Activated T-helper 1 cell treated with Interleukin-2 at 50 U/mL for 16 hours (primary cell): ENCODE measurements around the gene MKKS.
"Not testable (repeated sequence)": the region's sequence is repeated elsewhere in the genome, so short reads cannot be mapped to it uniquely, and the experiment has no call there.

Source experiments
- DNase-seq: peaks from one replicate; pipeline ENCODE4 v3.0.0-alpha.2; 2020; ENCODE audit warnings: low read depth

MKKS gene

DNA sequence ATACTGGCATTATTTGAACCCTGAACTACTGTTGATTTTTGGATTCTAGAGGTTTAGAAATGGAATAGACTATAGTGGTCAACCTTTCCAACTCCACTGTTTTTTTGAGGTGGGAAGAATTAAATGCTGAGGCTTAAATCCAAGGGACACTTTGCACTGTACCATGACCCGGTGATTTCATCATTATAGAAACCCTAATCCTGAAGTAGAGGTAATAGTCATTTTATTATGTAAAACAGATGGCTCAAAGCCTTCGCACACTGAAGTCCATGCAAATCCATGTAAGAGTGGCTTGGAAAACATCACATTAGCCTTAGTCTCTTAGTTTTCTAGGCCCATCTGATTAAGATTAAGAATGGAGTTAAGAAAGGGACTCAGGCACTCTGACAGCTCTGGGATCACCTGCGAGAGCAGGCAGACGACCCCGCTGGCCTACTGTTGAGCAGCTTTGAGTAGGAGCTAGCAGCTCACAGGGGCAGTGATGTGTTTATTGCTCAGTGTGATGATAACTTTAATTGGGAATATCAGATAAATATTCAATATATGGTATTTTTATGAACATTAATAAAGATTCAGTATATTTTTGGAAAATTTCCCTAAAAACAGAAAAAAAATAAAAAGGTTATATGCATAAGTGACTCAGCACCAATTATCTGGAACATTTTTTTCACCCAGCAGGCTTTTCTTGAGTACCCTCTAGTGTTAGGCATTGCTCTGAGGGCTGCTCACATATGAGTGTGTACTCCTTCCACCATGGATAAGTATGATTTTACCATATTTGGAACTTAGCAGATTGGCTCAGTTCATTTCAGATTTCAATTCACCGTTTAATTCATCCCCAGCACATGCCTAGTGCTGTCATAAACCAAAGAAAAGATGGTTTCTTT lies 14.5 kb upstream of the MKKS start:
- no peak for DNase-seq

DNA sequence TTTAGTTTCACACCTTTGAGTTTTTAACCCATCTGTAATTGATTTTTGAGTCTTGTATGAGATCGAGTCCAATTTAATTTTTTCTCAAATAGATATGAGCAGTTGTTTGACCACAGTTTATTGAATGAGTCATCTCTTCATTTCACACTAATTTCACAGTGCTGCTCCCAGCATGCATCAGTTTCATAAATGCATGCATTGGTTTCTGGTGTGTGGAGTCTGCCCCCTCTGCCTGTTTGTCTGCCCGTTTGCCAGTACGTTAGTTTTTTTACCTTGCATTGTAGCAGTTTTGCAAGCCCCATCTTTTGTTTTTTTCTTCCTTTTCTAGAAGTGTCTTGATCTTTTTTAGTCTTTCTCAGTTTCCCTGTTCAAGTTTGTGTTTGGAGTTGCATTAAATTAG lies 13.0 kb upstream of the MKKS start:
- peak; percentile 11 for DNase-seq

- DNase-seq, result no peak
Measured at GRCh38 chr20:10445758-10446157, 11.7 kb upstream of the MKKS start.

DNA sequence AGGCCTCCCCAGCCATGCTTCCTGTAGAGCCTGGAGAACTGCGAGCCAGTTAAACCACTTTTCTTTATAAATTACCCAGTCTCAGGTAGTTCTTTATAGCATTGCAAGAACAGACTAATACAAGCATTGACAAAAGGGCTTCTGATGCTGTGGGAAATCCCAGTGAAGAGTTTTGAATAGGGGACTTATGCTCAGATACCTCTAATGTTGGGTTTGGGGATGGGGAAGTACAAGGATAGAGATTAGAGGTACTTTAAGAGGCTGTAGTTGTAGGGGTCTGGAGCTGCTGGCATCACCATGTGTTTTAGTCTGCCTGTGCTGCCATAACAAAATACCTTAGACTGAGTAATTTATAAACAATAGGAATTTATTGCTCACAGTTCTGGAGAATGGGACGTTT lies 9.9 kb upstream of the MKKS start:
- no peak for DNase-seq

DNA sequence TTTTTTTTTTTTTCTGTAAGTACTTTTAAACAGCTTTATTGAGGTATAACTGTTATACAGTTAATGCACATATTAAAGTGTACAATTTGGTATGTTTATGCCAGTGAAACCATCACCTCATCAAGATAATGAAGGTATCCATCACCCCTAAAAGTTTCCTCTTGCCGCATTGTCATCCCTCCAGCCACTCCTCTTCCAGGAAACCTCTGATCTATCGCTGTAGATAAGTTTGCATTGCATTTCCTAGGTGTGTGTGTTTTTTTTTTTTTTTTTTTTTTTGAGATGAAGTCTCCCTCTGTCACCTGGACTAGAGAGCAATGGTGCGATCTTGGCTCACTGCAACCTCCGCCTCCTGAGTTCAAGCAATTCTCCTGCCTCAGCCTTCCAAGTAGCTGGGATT lies 4.2 kb upstream of the MKKS start:
- no peak for DNase-seq

DNA sequence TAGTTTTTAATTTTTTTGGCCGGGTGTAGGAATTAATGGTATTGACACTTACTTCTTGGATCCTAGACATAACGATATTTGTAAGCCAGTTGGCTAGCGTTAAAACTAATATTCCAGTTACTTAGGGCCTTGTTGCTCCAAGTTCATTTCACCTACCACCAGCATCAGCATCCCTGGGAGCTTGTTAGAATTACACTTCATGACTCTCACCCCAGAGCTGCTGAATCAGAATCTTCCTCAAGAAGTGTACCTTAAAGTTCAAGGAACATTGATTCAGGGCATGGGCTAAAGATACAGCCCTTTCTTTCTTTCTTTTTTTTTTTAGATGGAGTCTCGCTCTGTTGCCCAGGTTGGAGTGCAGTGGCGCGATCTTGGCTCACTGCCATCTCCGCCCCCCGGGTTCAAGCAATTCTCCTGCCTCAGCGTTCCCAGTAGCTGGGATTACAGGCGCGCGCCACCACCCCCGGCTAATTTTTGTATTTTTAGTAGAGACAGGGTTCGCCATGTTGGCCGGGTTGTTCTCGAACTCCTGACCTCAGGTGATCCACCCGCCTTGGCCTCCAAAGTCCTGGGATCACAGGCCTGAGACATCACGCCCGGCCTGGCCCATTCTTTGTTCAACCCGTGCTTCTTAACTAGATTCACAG lies 2.2 kb upstream of the MKKS start:
- no peak for DNase-seq

DNA sequence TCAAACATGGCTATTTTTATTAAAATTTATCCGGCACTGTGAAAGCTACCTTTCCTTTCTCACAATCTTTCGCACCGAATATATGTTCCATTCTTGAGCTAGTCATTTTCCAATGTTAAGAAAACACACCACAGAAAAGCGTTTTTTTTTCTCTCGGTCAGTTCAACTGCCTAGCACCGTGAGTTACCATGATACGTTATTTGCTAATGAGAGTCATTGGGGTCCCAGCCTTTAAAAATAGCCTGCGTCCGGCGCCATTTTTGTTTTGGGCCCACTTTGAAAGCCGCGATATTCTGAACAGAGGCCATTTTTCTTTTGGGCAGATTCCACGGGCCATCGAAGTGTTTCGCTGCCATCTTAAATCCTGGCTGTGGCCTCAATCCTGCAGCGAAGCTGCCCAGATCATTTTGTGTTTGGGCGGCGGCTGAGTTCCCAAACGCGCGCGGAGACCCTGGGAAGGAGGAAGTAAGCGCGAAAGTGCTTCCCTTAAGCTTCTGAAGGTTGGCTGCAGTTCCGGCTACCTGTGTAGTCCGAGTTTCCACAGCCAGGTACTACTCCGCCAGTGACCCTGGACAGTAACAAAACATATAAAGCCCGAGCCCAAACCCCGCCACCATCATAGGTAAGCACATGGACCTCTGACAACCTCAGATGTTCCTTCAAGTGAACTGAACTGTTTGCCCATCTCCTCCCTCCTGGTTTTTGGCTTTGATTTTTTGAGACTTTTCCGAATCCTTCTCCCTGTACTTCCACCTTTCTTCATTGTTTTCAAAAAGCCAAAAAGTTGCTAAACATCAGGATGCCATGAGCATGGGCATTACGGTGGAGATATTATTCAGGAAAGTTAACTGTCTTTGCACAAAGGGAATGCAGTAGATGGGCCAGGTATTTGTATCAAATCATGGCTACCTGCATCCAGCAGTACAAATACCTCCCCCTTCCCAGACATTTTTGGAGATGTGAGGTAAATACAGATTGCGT lies 1.1 kb upstream of the MKKS start, which contains the start of gene SLX4IP:
SLX4IP (plus strand) TSS at position 474 of the 981 bp plus-strand sequence. CDS start 22,900 bp downstream, outside the sequence.
- DNase-seq, result peak; percentile 63

DNA sequence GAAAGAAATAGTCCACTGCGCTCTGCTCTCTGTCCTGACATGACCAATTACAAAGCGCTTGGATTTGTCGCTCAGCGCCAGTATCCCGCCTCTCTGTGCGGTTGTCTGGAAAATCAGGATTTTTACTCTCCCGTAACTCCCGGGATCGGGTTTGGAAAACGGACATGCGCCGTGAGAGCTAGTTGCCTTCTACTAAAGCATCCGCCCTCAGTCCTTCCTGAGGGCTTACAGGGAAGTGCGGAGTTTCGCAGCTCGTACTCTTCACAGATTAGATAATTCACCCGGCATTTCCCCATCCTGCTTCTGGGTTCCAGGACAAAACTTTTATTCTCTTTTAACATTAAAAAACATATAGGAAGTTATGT lies 427 bp upstream of the MKKS start:
- peak; percentile 55 for DNase-seq

GRCh38 chr20:10433014-10433622 lies 904 bp downstream of the MKKS start:
- DNase-seq, result no peak

DNA sequence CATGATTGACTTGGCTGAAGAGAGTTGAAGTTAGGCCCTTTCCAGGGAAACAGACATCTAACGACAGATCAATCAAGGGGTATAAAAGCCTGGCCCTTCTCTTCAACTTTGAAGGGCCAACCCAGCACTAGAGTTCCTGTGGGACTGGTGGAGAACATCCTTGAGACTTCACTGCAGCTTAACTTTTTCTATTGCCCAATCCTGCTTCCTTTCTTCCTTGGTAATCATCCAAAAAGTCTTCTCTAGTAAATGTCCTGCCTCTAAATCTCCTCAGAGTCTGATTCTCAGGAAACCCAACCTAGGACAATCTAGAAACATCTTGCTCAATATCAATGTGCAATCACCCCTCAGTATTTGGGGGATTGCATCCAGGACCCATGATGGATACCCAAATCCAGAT lies 1.9 kb downstream of the MKKS start:
- no peak for DNase-seq

DNA sequence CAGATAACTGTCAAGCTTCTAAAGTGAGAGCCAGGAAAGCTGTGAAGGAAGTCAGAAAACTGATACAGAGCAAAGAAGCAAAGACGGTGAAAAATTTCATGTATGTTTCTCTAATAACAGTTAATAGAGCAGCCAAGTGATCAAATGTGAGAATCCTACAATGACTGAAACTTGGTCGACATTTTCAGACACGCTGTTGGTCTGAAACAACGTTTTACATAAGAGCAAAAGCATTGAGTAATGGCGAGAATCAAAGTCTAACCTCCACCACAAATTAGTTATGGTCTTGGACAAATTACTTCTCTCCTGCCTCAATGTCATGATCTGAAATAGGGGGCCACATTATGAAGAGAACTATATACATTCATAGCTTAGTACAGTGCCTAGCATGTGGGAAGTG lies 3.3 kb downstream of the MKKS start:
- DNase-seq, result no peak

DNA sequence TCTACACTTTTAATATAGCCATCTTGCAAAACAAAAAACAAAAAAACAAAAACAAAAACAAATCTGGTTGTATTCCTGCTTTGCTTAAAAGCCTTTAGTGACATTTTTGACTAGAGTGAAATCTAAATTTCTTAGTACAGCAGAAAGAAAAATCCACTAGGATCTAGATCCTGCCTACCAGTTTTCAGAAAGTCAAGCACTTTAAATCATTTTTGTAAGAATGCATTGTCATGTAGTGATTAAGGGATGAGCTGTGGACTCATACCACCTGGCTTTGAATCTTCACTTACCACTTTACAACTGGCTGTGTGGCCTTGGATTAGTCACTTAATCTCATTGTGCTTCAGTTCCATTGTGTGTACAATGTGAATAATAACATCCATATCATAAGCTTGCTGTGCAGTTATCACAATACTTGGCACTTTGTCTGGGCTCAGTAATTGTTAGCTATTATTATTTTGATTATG lies 4.0 kb downstream of the MKKS start:
- DNase-seq, result no peak

DNA sequence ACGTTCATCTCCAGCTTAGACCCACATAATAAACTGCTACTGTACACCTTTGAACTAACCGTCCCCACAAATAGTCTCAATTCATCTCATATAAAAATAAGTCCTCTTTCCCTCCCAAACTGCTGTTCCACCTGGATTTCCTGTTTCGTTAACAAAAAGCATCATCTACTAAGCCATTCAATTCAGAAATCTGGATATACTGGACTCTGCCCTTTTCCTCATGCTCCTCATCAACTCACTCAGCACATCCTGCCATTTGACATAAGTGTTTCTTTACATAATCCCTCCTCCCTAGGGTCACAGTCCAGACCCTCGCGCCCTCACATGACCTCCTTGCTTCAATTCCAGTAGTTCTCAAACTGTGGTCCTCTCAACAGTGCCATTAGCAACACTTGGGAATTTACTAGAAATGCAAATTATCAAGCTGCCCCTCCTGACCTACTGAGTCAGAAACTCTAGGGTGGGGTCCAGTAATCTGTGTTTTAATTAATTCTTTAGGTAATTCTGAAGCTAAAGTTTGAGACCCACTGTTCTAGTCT lies 4.5 kb downstream of the MKKS start:
- no peak for DNase-seq

DNA sequence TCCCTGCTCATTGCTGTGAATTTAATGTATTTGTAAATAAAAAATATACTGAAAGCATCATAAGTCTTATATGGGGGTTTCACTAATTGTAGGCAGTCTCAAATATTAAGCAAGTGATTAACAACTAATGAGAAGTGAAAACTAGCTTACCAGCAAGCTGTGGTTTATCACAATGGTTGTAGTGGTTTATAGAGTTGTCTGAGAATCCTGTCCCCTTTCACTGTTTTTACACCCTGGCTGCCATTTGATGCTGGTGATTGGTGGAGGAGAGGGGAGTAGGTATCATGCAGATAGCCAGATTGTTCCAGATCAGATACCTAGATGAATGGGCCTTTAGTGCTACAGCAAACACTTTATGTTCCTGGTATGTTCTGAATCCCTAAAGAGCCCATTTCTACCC lies 6.0 kb downstream of the MKKS start:
- no peak for DNase-seq

GRCh38 chr20:10427060-10427692 lies 6.8 kb downstream of the MKKS start:
- no peak for DNase-seq

- no peak for DNase-seq
Measured at GRCh38 chr20:10423735-10424134, 10.3 kb downstream of the MKKS start.

DNA sequence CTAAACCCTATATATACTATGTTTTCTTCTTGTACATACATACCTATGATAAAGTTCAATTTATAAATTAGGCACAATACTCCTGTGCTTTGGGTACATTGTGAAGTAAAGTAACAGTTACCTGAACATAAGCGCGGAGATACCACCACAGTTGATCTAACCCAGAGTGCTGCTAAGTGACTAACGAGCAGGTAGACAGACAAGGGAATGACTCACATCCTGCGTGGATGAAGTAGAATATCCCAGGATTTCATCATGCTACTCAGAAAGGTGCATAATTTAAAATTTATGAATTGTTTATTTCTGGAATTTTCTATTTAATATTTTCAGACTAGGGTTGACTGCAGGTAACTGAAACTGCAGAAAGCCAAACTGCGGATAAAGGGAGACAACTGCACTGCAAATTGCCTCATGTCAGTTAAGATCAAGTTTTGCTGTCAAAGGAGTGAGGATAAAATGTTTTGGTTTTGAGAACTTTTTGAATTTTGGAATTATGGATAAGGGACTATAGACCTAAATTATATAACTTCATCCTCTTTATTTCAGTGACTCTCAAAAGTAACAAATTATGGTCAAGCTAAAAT lies 14.4 kb downstream of the MKKS start:
- no peak for DNase-seq

DNA sequence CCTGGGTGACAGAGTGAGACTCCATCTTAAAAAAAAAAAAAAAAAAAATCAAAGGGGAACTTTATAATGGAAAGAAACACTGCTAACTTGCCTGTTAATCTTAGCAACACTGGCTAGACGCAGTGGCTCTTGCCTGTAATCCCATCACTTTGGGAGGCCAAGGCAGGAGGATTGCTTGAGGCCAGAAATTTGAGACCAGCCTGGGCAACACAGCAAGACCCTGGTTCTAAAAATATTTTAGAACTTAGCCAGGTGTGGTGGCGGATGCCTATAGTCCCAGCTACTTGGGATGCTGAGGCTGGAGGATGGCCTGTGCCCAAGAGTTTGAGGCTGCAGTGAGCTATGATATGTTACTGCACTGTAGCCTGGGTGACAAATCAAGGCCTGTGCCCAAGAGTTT lies 16.8 kb downstream of the MKKS start:
- DNase-seq, result not testable (repeated sequence)

GRCh38 chr20:10415013-10415650 lies 18.9 kb downstream of the MKKS start:
- no peak for DNase-seq
